Lung (tissue), 12 donors: ENCODE results near the gene NYAP2. TPM values are rescaled to one million over a fixed set of nuclear protein-coding genes. Genes with fewer than 3 reads are reported as not detected.

ENCODE experiments used
- ATAC-seq: fragments of 200-7000 bp; cut with Tn5 transposase; one replicate; pipeline ENCODE4 v1.9.1; 2020; ENCODE audit warnings: moderate number of reproducible peaks; ENCODE audit not compliant: insufficient read depth, low FRiP score
- DNase-seq, 3 donors: peaks; one replicate each; pipeline ENCODE4 v3.0.0-alpha.2; 2013 to 2017
- H3K27ac ChIP-seq, 2 donors: one replicate each; pipeline ENCODE4 v1.5.1; 2013; ENCODE audit warnings: mild to moderate bottlenecking in 2 of 2, moderate library complexity in 2 of 2, control low read depth in 1 of 2, inconsistent platforms in 1 of 2, low read depth in 1 of 2, low read length in 1 of 2
- H3K27me3 ChIP-seq, 3 donors: one replicate each; pipeline ENCODE4 v1.5.1; 2013; ENCODE audit warnings: low read length in 2 of 3; ENCODE audit not compliant: control insufficient read depth in 3 of 3, insufficient read depth in 3 of 3
- H3K36me3 ChIP-seq, 4 donors: one replicate each; pipeline ENCODE4 v1.5.1; 2013; ENCODE audit warnings: low read length in 4 of 4, mild to moderate bottlenecking in 1 of 4, moderate library complexity in 1 of 4; ENCODE audit not compliant: control insufficient read depth in 4 of 4, insufficient read depth in 4 of 4
- H3K4me1 ChIP-seq, 5 donors: one replicate each; pipeline ENCODE4 v1.5.1; 2013; ENCODE audit warnings: low read length in 5 of 5, mild to moderate bottlenecking in 2 of 5, moderate library complexity in 1 of 5; ENCODE audit not compliant: control insufficient read depth in 5 of 5, insufficient read depth in 5 of 5
- H3K4me3 ChIP-seq: one replicate; pipeline ENCODE4 v1.5.1; 2013; ENCODE audit warnings: mild to moderate bottlenecking, control low read depth, moderate library complexity
- H3K9ac ChIP-seq, 2 donors: one replicate each; pipeline ENCODE4 v1.5.1; 2013; ENCODE audit warnings: low read length in 2 of 2, control low read depth in 1 of 2; ENCODE audit not compliant: insufficient read depth in 1 of 2
- H3K9me3 ChIP-seq, 4 donors: one replicate each; pipeline ENCODE4 v1.5.1; 2013; ENCODE audit warnings: low read length in 3 of 4, mild to moderate bottlenecking in 1 of 4, moderate library complexity in 1 of 4; ENCODE audit not compliant: control insufficient read depth in 4 of 4, insufficient read depth in 3 of 4
- WGBS, 2 donors: extraction: QIAGEN DNeasy Blood & Tissue Kit; methylation state at CpG; one replicate each; pipeline ENCODE4 v1.1.7; 2013; 5-methylcytosine and 5-hydroxymethylcytosine counted together
- polyA plus RNA-seq, 2 donors: library from polyadenylated mRNA; stranded (reverse); fragments of 200-250 nt; gene quantifications; one replicate each; pipeline ENCODE4 v1.2.1, GENCODE V29; 2013
- total RNA-seq, 2 donors: library from RNA; depleted of rRNA in 1 of 2; stranded (reverse); fragments of >200 nt in 1 of 2; gene quantifications; one replicate each; pipeline ENCODE4 v1.2.1, GENCODE V29; 2014 to 2021
- TF ChIP-seq, protein P1 (sequence below): IDR thresholded peaks from 2 replicates; pipeline ENCODE4 v1.5.1; 2012; ENCODE audit warnings: mild to moderate bottlenecking; ENCODE audit errors: control extremely low read depth, extremely low read depth
- donor health status: control.
- donor health status: control.
- donor health status: Bipolar disorder and iron deficiency.
- donor health status: healthy.
- donor health status: DM: yes; HTN: yes; CAD: no.

Gene NYAP2
- total and polyA plus RNA-seq, 4 donors, result 0.20 to 1.6 (median 0.83) TPM

DNA sequence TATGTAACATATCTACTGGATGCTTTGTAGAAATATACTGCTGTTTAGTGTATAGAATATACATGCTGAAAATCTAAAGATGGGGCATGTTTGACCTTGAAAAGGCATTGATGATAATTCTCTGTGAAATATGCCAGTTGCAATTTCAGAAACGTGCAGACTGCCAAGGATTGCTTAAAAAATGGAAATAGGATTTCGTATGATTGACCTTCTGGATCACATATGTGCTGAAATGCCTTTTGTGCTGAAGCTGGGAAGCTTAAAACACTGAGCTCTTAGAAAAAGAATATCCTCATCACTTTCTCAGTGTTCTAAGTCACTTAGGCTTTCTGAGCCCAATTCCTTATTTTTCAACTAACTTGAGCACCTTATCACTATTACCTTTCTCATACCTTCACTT, 14.3 kb downstream of the NYAP2 start:
- Histone ChIP-seq H3K9ac (no peak overlapping the region), H3K4me1 (no peaks in the 10 kb centered on the region), H3K27me3 (peaks cover 0 to 2% (median 0%) of the 10 kb centered on the region in 3 donors), H3K27ac (no peak overlapping the region), H3K36me3 (no peaks in the 10 kb centered on the region), H3K4me3 (no peak overlapping the region), H3K9me3 (peaks cover 0 to 2% (median 0%) of the 10 kb centered on the region in 4 donors)
- DNase-seq, result no peak
- no peak for ATAC-seq
- TF ChIP-seq, protein P1, sequence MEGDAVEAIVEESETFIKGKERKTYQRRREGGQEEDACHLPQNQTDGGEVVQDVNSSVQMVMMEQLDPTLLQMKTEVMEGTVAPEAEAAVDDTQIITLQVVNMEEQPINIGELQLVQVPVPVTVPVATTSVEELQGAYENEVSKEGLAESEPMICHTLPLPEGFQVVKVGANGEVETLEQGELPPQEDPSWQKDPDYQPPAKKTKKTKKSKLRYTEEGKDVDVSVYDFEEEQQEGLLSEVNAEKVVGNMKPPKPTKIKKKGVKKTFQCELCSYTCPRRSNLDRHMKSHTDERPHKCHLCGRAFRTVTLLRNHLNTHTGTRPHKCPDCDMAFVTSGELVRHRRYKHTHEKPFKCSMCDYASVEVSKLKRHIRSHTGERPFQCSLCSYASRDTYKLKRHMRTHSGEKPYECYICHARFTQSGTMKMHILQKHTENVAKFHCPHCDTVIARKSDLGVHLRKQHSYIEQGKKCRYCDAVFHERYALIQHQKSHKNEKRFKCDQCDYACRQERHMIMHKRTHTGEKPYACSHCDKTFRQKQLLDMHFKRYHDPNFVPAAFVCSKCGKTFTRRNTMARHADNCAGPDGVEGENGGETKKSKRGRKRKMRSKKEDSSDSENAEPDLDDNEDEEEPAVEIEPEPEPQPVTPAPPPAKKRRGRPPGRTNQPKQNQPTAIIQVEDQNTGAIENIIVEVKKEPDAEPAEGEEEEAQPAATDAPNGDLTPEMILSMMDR, result no peak
- 48 to 72% methylated on average over 2 of the region's 2 CpGs for WGBS, 2 donors

DNA sequence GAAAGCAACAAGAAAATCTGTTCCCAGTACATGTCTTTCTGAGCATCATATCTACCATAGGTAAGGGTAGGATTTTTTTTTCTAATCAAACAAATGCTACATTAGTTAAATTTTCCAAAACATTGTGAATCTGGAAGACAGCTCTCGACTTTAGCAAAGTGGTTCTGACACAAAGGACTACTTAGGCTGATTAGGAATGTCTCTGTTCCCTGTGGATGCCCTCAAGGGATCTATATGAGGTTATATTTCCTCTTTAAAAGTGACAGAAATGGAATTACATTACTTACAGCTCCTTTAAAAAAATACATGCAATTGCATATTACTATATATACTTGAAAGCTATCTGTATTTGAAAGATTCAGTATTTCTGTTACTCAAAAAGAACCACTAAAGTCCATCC, 15.4 kb downstream of the NYAP2 start:
- ATAC-seq (no peak), DNase-seq (no peak)
- Histone ChIP-seq H3K27me3 (peaks cover 0 to 2% (median 0%) of the 10 kb centered on the region in 3 donors), H3K27ac (no peak overlapping the region), H3K4me3 (no peak overlapping the region), H3K4me1 (no peaks in the 10 kb centered on the region), H3K9ac (no peak overlapping the region), H3K36me3 (no peaks in the 10 kb centered on the region), H3K9me3 (peaks cover 0 to 2% (median 0%) of the 10 kb centered on the region in 4 donors)
- TF ChIP-seq, protein P1, result no peak
- 68 to 69% methylated on average over 1 of the region's 1 CpG for WGBS, 2 donors

DNA sequence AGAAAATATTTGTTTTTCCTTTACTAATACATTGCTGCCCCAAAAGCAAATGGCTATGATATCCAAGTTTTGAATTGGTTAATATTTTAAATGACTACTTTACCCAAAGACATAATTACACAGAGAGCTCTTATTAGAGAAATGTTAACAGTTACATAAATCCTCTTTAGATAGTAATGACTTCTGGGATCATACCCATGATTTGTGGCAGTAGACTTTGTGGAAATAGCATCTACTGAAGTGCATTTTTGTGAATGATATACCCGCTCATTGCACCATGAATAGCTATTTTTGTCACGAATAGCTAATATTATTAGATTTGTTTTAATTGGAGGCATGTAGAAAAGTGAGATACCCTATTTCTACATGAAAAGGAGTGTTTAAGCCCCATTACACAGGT, 15.8 kb downstream of the NYAP2 start:
- H3K4me1 ChIP-seq, result no peaks in the 10 kb centered on the region
- H3K36me3 ChIP-seq, result no peaks in the 10 kb centered on the region
- H3K4me3 ChIP-seq, result no peak overlapping the region
- H3K9ac ChIP-seq, result no peak overlapping the region
- TF ChIP-seq, protein P1, result no peak
- DNase-seq (no peak), ATAC-seq (no peak)
- peaks cover 0 to 2% (median 0%) of the 10 kb centered on the region in 3 donors for H3K27me3 ChIP-seq
- H3K9me3 ChIP-seq, result peaks cover 0 to 2% (median 0%) of the 10 kb centered on the region in 4 donors
- no peak overlapping the region for H3K27ac ChIP-seq
- WGBS, 2 donors, result 71 to 86% methylated on average over 2 of the region's 2 CpGs

DNA sequence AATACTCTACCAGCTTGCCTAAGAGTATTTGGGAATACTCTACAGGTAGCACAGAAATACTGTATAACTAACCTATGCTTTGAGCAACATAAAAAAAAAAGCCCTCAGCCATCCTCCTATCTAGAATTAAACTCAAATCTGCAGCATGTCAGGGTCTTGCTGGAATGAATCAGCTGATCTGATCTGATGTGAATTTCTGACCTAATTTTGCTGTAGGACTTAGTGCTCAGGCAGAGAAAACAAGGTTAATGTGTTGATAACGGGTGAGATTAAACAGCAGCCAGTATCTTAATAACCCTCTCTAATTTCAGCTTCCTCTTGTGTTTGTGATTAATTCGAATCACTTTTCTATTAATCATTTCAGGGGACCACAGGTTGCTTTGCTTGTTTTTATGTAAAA, 16.3 kb downstream of the NYAP2 start:
- TF ChIP-seq, protein P1, result no peak
- H3K27me3 ChIP-seq, result peaks cover 0 to 2% (median 0%) of the 10 kb centered on the region in 3 donors
- no peak overlapping the region for H3K27ac ChIP-seq
- no peak overlapping the region for H3K4me3 ChIP-seq
- no peak for DNase-seq
- ATAC-seq, result no peak
- H3K9ac ChIP-seq, result no peak overlapping the region
- peaks cover 0 to 2% (median 0%) of the 10 kb centered on the region in 4 donors for H3K9me3 ChIP-seq
- no peaks in the 10 kb centered on the region for H3K36me3 ChIP-seq
- WGBS, 2 donors, result 67 to 73% methylated on average over 2 of the region's 2 CpGs
- H3K4me1 ChIP-seq, result no peaks in the 10 kb centered on the region
